Tracheal epithelial cell (primary cell): ENCODE measurements around the gene CLASRP. TPM values are rescaled to one million over a fixed set of nuclear protein-coding genes. Genes with fewer than 3 reads are reported as not detected.

ENCODE experiments used
- total RNA-seq: library from RNA; depleted of rRNA; stranded (reverse); fragments of >200 nt; gene quantifications from 2 replicates; pipeline ENCODE4 v1.2.1, GENCODE V29; 2014

The CLASRP gene, protein sequence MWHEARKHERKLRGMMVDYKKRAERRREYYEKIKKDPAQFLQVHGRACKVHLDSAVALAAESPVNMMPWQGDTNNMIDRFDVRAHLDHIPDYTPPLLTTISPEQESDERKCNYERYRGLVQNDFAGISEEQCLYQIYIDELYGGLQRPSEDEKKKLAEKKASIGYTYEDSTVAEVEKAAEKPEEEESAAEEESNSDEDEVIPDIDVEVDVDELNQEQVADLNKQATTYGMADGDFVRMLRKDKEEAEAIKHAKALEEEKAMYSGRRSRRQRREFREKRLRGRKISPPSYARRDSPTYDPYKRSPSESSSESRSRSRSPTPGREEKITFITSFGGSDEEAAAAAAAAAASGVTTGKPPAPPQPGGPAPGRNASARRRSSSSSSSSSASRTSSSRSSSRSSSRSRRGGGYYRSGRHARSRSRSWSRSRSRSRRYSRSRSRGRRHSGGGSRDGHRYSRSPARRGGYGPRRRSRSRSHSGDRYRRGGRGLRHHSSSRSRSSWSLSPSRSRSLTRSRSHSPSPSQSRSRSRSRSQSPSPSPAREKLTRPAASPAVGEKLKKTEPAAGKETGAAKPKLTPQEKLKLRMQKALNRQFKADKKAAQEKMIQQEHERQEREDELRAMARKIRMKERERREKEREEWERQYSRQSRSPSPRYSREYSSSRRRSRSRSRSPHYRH
- 6.3 and 9.0 TPM in 2 replicates for total RNA-seq

DNA sequence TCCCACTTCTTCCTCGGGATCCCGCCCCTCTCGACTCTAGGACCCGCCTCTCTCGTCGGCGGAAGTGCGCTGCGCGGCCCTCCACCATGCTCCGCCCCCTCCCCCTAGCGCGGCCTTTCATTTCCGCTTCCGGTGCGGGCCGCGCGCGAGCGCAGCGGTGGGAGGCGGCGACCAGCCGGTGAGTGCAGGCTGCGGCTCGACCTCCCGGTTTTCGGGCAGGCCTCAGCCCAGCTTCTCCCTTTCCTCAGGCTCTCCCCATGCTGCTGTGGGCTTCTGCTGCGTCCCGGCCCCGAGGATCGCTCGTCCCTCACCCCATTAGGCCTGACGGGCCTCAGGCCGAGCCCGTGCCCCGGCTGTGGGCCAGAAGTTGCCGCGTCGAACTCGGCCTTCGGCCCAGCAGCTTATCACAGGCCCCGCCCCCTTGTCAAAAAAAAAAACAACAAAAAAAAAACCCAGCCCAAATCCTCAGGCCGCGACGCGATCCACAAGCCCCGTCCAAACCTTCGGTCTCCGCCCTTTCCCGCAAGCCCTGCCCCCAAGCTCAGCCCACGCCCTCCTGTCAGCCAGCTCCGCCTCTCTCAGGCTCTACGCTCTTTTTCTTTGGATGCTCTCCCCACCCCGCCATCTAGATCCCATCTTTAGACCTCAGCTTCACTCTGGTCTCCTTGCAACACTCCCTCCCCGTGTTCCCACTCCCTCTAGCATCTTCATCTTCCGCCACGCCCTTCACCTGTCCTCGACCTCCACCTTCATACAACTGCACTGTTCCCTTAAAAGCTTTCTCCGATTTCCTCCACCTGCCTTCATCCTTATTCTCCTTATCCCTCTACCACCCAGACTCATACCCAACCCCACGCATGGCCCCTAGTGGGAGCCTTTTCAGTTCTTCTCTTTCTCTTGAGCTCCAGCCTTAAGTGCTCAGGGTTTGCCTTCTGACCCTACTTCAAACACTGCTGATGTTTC is at the start of gene CLASRP:
Gene CLASRP, plus strand, starts transcription at position 115 of the 963 bp plus-strand sequence. CDS start 1,168 bp downstream, outside the sequence.

DNA sequence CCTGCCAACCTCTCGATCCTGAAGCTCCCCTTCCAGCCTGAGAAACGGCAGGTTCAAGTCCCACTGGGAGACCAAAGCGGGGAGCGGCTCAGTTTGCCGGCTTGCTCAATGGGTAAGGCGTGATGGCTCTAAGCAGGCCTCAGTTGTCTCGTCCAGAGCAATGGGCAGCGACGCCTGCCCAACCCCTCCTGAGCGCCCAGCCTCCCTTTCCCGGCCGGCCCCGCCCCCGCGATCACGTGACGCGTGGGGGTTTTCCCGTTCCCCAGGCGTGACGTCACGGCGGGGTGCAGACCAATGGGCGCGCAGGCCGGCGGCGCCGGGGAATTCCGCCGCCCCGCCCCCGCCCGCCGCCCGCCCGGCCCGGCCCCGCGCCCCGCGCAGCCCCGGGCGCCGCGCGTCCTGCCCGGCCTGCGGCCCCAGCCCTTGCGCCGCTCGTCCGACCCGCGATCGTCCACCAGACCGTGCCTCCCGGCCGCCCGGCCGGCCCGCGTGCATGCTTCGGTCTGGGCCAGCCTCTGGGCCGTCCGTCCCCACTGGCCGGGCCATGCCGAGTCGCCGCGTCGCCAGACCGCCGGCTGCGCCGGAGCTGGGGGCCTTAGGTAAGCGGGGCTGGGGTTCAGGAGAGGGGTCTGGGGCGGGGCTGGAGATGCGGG is 37.6 kb upstream of the CLASRP start, which contains the start of gene RELB:
Gene RELB, plus strand, starts transcription at position 378 of the 653 bp plus-strand sequence. Its CDS starts 116 bp downstream, at position 494.

DNA sequence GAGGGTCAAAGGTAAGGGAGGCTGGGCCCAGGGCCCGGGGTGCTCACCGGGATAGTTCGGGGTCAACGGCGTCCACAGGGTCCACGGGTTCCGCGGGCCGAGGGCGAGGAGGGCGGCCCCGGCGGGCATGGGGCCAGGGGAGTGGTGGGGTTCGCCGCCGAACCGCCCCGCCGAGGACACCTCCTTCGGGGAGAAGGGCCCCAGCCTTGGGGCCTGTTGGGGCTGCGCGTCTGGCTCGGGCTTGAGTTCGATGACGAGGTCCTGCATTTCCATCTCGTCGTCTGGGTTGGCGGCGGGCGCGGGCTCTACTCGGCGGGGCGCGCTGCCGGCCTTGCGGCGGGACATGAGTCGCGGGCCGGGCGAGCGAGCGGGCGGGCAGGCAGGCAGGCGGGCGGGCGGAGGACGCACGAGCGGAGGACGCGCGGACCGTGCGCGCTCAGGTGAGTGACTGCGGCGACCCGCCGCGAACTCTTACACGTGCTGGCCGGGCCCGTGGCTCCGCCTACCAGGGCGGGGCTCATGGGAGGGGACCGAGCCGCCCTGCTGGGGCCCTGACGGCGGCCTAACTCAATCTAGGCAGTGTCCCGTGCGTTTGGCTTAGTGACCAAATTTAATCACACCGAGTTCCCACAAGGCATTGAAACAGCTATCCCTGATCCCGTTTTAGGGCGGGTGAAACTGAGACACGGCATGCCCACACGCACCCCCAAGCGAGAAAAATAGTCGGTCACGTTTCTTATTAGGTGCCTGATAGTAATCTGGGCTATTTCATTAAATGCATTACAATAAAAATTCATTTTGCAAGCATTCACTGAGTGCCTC is 37.4 kb downstream of the CLASRP start, which contains the start of gene ZNF296:
Gene ZNF296, minus strand, starts transcription at position 450 of the 822 bp plus-strand sequence. Its CDS starts 105 bp downstream, at position 345.

DNA sequence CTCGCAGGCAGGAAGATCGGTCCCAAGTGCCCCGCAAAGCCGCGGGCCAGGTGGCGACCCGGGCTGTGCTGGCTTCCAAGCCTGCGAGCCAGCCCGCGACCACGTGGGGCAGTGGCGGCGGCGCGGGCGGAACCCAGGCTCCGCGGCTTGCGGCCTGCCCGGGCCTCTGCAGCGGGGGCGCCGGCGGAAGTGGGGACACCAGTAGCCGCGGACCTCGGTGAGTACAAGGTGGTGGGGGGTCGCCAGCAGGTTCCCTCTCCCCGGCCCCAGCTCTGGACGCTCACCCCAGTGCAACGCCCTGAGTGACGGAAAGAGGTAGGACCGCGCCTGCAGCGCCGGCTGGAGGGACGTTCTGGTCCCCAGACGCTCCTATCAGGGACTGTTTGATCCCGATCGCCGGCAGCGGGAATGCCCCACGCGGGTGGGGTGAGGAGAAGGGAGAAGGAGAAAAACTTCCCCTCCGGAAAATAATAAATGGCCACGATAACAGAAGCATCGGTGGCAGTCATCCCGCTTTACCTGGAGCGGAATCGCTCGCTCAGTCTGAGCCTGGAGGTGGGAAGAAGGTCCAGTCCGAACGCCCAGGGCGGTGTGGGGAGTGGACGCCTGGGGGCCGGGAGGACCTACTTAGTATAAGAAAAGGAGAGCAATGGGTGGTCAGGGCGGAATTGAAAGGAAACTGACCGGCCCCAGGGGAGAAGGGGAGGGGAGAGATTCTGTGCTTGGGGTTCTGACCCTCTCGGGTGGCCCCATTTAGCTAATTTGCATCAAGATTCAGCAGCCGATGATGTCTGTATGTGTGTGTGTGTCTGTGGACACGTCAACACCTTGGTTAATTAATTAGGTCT is 40.4 kb downstream of the CLASRP start, which contains the start of gene GEMIN7:
Gene GEMIN7, plus strand, starts transcription at position 198 of the 848 bp plus-strand sequence. CDS start 10,855 bp downstream, outside the sequence.

DNA sequence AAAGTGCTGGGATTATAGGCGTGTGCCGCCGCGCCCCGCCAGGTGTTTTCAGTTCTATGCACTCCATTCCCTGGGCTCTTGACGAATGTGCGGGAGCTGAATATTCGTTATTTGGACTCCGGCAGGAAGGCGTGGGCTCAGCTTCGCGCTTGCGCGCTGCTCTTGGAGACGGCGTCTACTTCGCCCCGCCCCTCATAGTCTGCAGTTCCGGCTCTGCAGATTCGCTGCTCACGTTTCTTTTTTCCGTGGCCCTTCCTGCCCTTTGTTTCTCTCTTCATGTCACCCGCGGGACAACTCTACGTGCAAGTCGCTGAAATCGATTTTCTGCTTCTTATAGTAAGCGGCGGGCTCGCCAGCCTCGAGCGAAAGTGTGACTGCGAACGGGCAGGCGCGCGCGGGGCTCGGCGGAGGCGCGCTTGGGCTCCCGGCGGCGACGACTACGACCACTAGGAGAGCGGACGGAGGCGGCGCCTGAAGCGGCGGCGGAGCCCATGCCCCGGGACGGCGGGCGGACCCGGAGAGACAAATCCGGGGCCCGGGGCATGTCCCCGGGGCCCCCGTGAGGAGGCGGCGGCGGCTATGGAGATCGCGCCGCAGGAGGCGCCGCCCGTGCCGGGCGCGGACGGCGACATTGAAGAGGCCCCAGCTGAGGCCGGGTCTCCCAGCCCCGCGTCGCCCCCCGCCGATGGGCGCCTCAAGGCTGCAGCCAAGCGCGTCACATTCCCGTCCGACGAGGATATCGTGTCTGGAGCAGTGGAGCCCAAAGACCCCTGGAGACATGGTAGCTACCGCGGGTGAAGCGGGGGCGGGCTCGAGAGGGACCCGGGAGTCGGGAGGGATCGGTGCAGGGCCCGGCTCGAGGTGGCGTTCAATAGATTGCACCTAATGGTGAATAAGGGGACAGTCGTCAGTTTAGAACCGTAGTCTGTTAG is 54.2 kb downstream of the CLASRP start, which contains the start of gene PPP1R37:
Gene PPP1R37, plus strand, starts transcription at position 433 of the 932 bp plus-strand sequence. Its CDS starts 147 bp downstream, at position 580.

Other genes starting within 250 kb of the CLASRP start
- gene BCAM, start 229.9 kb upstream of the CLASRP start, total RNA-seq, result 24.3 and 36.0 TPM in 2 replicates
- 39.4 and 115 TPM in 2 replicates for gene NECTIN2, start 192.7 kb upstream of the CLASRP start, total RNA-seq
- gene TOMM40, start 147.8 kb upstream of the CLASRP start, total RNA-seq, result 72.0 and 100 TPM in 2 replicates
- gene APOE, start 133.2 kb upstream of the CLASRP start, total RNA-seq, result 43.1 and 335 TPM in 2 replicates
- gene APOC1, start 124.4 kb upstream of the CLASRP start, total RNA-seq, result 3.4 and 4.3 TPM in 2 replicates
- not detected in 2 replicates for gene APOC4, start 96.8 kb upstream of the CLASRP start, total RNA-seq
- gene APOC2, start 93.0 kb upstream of the CLASRP start, total RNA-seq, result not detected in 2 replicates
- 37.3 and 43.9 TPM in 2 replicates for gene CLPTM1, start 83.7 kb upstream of the CLASRP start, total RNA-seq
- gene RELB, start 37.6 kb upstream of the CLASRP start, total RNA-seq, result 3.0 and 23.9 TPM in 2 replicates
- 0.48 and 0.64 TPM in 2 replicates for gene ZNF296, start 37.4 kb downstream of the CLASRP start, total RNA-seq
- 30.9 and 47.0 TPM in 2 replicates for gene GEMIN7, start 40.2 kb downstream of the CLASRP start, total RNA-seq
- gene PPP1R37, start 54.1 kb downstream of the CLASRP start, total RNA-seq, result 42.0 and 43.6 TPM in 2 replicates
- gene NKPD1, start 121.9 kb downstream of the CLASRP start, total RNA-seq, result 0.85 and 0.96 TPM in 2 replicates
- gene TRAPPC6A, start 139.2 kb downstream of the CLASRP start, total RNA-seq, result 17.7 and 21.4 TPM in 2 replicates
- 8.2 and 11.1 TPM in 2 replicates for gene BLOC1S3, start 139.7 kb downstream of the CLASRP start, total RNA-seq
- 0.24 and 0.64 TPM in 2 replicates for gene EXOC3L2, start 206.4 kb downstream of the CLASRP start, total RNA-seq
- gene MARK4, start 212.2 kb downstream of the CLASRP start, total RNA-seq, result 10.0 and 12.8 TPM in 2 replicates